ENCODE measurements around the gene AHNAK2.

DNA sequence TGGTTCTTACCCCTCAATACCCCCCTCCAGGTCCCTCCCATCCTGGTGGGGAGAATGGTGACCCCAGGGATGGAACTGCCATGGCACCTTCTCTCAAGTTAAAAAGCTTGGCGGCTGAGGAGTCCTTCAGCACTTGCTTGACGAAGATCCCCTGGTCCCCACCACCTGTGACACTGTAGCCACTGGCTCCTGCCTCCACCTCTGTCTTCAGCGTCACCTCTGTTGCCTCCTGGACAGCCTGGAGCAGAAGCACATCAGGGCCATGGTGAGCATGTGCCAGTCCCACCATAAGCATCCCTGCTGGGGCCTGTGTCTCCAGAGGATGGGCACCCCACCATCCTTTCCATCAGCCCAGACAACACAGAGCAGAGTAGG is 22.8 kb downstream of the AHNAK2 start:
- TF ChIP-seq, protein P1, sequence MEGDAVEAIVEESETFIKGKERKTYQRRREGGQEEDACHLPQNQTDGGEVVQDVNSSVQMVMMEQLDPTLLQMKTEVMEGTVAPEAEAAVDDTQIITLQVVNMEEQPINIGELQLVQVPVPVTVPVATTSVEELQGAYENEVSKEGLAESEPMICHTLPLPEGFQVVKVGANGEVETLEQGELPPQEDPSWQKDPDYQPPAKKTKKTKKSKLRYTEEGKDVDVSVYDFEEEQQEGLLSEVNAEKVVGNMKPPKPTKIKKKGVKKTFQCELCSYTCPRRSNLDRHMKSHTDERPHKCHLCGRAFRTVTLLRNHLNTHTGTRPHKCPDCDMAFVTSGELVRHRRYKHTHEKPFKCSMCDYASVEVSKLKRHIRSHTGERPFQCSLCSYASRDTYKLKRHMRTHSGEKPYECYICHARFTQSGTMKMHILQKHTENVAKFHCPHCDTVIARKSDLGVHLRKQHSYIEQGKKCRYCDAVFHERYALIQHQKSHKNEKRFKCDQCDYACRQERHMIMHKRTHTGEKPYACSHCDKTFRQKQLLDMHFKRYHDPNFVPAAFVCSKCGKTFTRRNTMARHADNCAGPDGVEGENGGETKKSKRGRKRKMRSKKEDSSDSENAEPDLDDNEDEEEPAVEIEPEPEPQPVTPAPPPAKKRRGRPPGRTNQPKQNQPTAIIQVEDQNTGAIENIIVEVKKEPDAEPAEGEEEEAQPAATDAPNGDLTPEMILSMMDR (IDR thresholded peaks at IDR 0.05): no peak
- no peak for TF ChIP-seq POLR2A (IDR thresholded peaks at IDR 0.05)
